22Rv1 (cell line): ENCODE results near the gene LMBR1.

Source experiments
- ZFX ChIP-seq: fragments of 450-650 bp; IDR thresholded peaks from 2 replicates; pipeline ENCODE4 v1.6.1; 2017; ENCODE audit warnings: antibody characterized with exemption, borderline replicate concordance
- TF ChIP-seq, protein P1 (sequence below): fragments of 450-650 bp; IDR thresholded peaks from 2 replicates; pipeline ENCODE4 v1.5.1; 2017; ENCODE audit warnings: mild to moderate bottlenecking

DNA sequence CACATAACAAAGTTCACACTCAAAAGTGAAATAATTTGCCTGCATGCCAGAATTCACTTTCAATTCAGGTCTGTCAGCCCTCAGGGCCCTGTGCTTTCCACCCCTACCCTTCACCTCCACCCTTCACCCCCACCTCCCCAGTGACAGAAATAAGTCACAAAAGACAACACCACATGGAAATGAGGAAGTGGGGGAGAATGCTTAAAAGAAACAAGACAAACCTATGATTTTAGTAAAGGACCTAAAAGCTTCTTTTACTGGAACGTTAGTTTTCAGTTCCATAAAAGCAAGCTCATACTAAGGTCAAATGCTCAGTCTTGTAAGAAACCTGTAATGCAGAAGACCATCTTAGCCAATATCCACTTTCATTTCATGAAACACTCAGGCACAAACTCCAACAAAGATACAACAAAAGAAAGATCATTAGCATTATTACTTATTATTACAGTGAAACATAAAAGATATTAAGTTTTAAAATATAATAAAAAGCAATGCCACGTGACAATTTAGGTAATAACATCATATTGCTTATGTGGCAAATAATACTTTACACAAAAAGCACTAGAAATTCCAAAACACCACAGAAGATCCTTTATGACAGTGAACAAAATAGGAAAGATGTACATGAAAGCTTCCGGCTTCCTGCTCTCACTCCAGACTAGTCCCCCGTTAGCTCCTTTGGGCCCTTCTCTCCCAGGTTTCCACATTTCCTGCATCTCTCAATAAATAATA is 112.1 kb downstream of the LMBR1 start:
- TF ChIP-seq, protein P1, sequence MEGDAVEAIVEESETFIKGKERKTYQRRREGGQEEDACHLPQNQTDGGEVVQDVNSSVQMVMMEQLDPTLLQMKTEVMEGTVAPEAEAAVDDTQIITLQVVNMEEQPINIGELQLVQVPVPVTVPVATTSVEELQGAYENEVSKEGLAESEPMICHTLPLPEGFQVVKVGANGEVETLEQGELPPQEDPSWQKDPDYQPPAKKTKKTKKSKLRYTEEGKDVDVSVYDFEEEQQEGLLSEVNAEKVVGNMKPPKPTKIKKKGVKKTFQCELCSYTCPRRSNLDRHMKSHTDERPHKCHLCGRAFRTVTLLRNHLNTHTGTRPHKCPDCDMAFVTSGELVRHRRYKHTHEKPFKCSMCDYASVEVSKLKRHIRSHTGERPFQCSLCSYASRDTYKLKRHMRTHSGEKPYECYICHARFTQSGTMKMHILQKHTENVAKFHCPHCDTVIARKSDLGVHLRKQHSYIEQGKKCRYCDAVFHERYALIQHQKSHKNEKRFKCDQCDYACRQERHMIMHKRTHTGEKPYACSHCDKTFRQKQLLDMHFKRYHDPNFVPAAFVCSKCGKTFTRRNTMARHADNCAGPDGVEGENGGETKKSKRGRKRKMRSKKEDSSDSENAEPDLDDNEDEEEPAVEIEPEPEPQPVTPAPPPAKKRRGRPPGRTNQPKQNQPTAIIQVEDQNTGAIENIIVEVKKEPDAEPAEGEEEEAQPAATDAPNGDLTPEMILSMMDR, result no peak
- TF ChIP-seq ZFX, result no peak
